H9 (cell line): ENCODE results near the gene HIP1. TPM values are rescaled to one million over a fixed set of nuclear protein-coding genes. Genes with fewer than 3 reads are reported as not detected.
A peak's percentile ranks its signal among the peaks of the same experiment; 100 is the strongest.

Experiments used
- DNase-seq: peaks from one replicate; pipeline ENCODE4 v3.0.0-alpha.2; 2017
- H2AFZ ChIP-seq: one replicate; pipeline ENCODE4 v1.6.1; 2013; ENCODE audit warnings: mild to moderate bottlenecking, low read length, control low read depth, moderate library complexity
- H2AK5ac ChIP-seq: 2 replicates; pipeline ENCODE4 v1.6.1; 2013; ENCODE audit warnings: low read length, control low read depth, mixed read lengths; ENCODE audit not compliant: insufficient read length
- H2BK120ac ChIP-seq: one replicate; pipeline ENCODE4 v1.6.1; 2013; ENCODE audit warnings: low read depth, mild to moderate bottlenecking, low read length, control low read depth, inconsistent platforms; ENCODE audit not compliant: poor library complexity, severe bottlenecking
- H2BK12ac ChIP-seq: 2 replicates; pipeline ENCODE4 v1.6.1; 2013; ENCODE audit warnings: low read length, control low read depth, mixed read lengths, low read depth; ENCODE audit not compliant: insufficient read length
- H2BK15ac ChIP-seq: 2 replicates; pipeline ENCODE4 v1.6.1; 2013; ENCODE audit warnings: low read depth, low read length, control low read depth
- H2BK20ac ChIP-seq: one replicate; pipeline ENCODE4 v1.6.1; 2013; ENCODE audit warnings: low read depth, mild to moderate bottlenecking, low read length, control low read depth, inconsistent platforms; ENCODE audit not compliant: poor library complexity, severe bottlenecking
- H2BK5ac ChIP-seq: 2 replicates; pipeline ENCODE4 v1.6.1; 2013; ENCODE audit warnings: low read length, control low read depth, mixed read lengths; ENCODE audit not compliant: insufficient read length
- H3K14ac ChIP-seq: 2 replicates; pipeline ENCODE4 v1.6.1; 2013; ENCODE audit warnings: low read length, control low read depth; ENCODE audit not compliant: insufficient read depth
- H3K18ac ChIP-seq: 2 replicates; pipeline ENCODE4 v1.6.1; 2013; ENCODE audit warnings: low read depth, mild to moderate bottlenecking, mixed read lengths, low read length, control low read depth; ENCODE audit not compliant: insufficient read length
- H3K23ac ChIP-seq: 2 replicates; pipeline ENCODE4 v1.6.1; 2013; ENCODE audit warnings: low read length, control low read depth, mixed read lengths, low read depth; ENCODE audit not compliant: insufficient read length
- H3K23me2 ChIP-seq: 2 replicates; pipeline ENCODE4 v1.6.1; 2013; ENCODE audit warnings: low read depth, mild to moderate bottlenecking, mixed read lengths, low read length, control low read depth; ENCODE audit not compliant: insufficient read length, poor library complexity, severe bottlenecking
- H3K27ac ChIP-seq: 2 replicates; pipeline ENCODE4 v1.5.1; 2013; ENCODE audit warnings: low read length, control low read depth, mixed read lengths, low read depth; ENCODE audit not compliant: insufficient read length
- H3K27me3 ChIP-seq: 2 replicates; pipeline ENCODE4 v1.6.1; 2013; ENCODE audit warnings: low read length, control low read depth, inconsistent platforms; ENCODE audit not compliant: insufficient read depth
- H3K4ac ChIP-seq: 2 replicates; pipeline ENCODE4 v1.6.1; 2013; ENCODE audit warnings: low read depth, mild to moderate bottlenecking, control low read depth, inconsistent platforms, low read length, moderate library complexity
- H3K4me1 ChIP-seq: 2 replicates; pipeline ENCODE4 v1.6.1; 2013; ENCODE audit warnings: low read length, control low read depth, inconsistent platforms; ENCODE audit not compliant: insufficient read depth
- H3K4me2 ChIP-seq: 2 replicates; pipeline ENCODE4 v1.6.1; 2013; ENCODE audit warnings: low read length, control low read depth, mixed read lengths; ENCODE audit not compliant: insufficient read length, insufficient read depth
- H3K56ac ChIP-seq: 2 replicates; pipeline ENCODE4 v1.6.1; 2013; ENCODE audit warnings: low read depth, mild to moderate bottlenecking, mixed read lengths, low read length, control low read depth; ENCODE audit not compliant: insufficient read length
- H3K79me1 ChIP-seq: 2 replicates; pipeline ENCODE4 v1.6.1; 2013; ENCODE audit warnings: low read depth, mild to moderate bottlenecking, moderate library complexity, low read length, control low read depth, inconsistent platforms; ENCODE audit not compliant: insufficient read depth, poor library complexity, severe bottlenecking
- H3K79me2 ChIP-seq: 2 replicates; pipeline ENCODE4 v1.6.1; 2013; ENCODE audit warnings: low read length, control low read depth, inconsistent platforms; ENCODE audit not compliant: insufficient read depth
- H3K9ac ChIP-seq: 2 replicates; pipeline ENCODE4 v1.6.1; 2013; ENCODE audit warnings: low read length, control low read depth, mixed read lengths; ENCODE audit not compliant: insufficient read length; ENCODE audit errors: extremely low read depth
- H3K9me3 ChIP-seq: one replicate; pipeline ENCODE4 v1.6.1; 2013; ENCODE audit warnings: low read depth, low read length, inconsistent platforms; ENCODE audit not compliant: control insufficient read depth
- H3T11ph ChIP-seq: one replicate; pipeline ENCODE4 v1.6.1; 2013; ENCODE audit warnings: mild to moderate bottlenecking, low read length, control low read depth, inconsistent platforms
- H4K20me1 ChIP-seq: one replicate; pipeline ENCODE4 v1.6.1; 2013; ENCODE audit not compliant: control insufficient read depth, insufficient read length, insufficient read depth
- H4K5ac ChIP-seq: 2 replicates; pipeline ENCODE4 v1.6.1; 2013; ENCODE audit warnings: low read depth, mild to moderate bottlenecking, mixed read lengths, low read length, control low read depth; ENCODE audit not compliant: insufficient read length
- H4K8ac ChIP-seq: replicated peaks from 2 replicates; pipeline ENCODE4 v1.6.1; 2013; ENCODE audit warnings: low read length, control low read depth, mixed read lengths, low read depth; ENCODE audit not compliant: insufficient read length
- H4K91ac ChIP-seq: 2 replicates; pipeline ENCODE4 v1.6.1; 2013; ENCODE audit warnings: low read depth, mild to moderate bottlenecking, moderate library complexity, mixed read lengths, low read length, control low read depth; ENCODE audit not compliant: insufficient read length
- H3K27ac Mint-ChIP-seq, 3 experiments: 2 replicates in 2 of 3; 3 replicates in 1 of 3; pipeline ENCODE4 v1.8.0; 2020 to 2021; ENCODE audit warnings: mixed read lengths in 3 of 3, mild to moderate bottlenecking in 1 of 3, moderate library complexity in 1 of 3
- H3K27me3 Mint-ChIP-seq: 2 replicates; pipeline ENCODE4 v1.8.0; 2021; ENCODE audit warnings: low read depth, mild to moderate bottlenecking, moderate library complexity, mixed read lengths
- H3K36me3 Mint-ChIP-seq, 3 experiments: 2 replicates in 2 of 3; 3 replicates in 1 of 3; pipeline ENCODE4 v1.8.0; 2020 to 2021; ENCODE audit warnings: low read depth in 3 of 3, mixed read lengths in 3 of 3; ENCODE audit not compliant: insufficient read depth in 1 of 3
- H3K4me1 Mint-ChIP-seq, 2 experiments: 2 replicates each; pipeline ENCODE4 v1.8.0; 2020; ENCODE audit warnings: mixed read lengths in 2 of 2
- H3K4me3 Mint-ChIP-seq, 2 experiments: 2 replicates in 1 of 2; 3 replicates in 1 of 2; pipeline ENCODE4 v1.8.0; 2020 to 2021; ENCODE audit warnings: mild to moderate bottlenecking in 2 of 2, mixed read lengths in 2 of 2, moderate library complexity in 1 of 2
- H3K9me3 Mint-ChIP-seq, 2 experiments: 2 replicates in 1 of 2; 3 replicates in 1 of 2; pipeline ENCODE4 v1.8.0; 2020; ENCODE audit warnings: mild to moderate bottlenecking in 2 of 2, mixed read lengths in 2 of 2, moderate library complexity in 1 of 2
- WGBS: extraction: QIAGEN DNeasy Blood & Tissue Kit; methylation state at CpG from one replicate; pipeline ENCODE4 v1.1.7; 2013; ENCODE audit warnings: missing lambda C conversion rate, low lambda C conversion rate, mixed read lengths; ENCODE audit not compliant: insufficient read length; ENCODE audit errors: extremely low coverage; 5-methylcytosine and 5-hydroxymethylcytosine counted together
- total RNA-seq: library from RNA; stranded (reverse); gene quantifications from 2 replicates; pipeline ENCODE4 v1.2.1, GENCODE V29; 2021
- TF ChIP-seq, protein P1 (sequence below): fragments of 200-600 bp; sonication (generic); conservative IDR thresholded peaks from 3 replicates; pipeline ENCODE4 v1.8.0; 2021; ENCODE audit warnings: antibody characterized with exemption, mild to moderate bottlenecking

The HIP1 gene
- total RNA-seq, 1 experiment from 2014 or later, result 87.5 TPM

- H3K36me3 Mint-ChIP-seq, result peaks cover 71 to 77% (median 76%) of the 10 kb centered on the region in 3 experiments
- no peak overlapping the region for H3K56ac ChIP-seq
- peaks cover 23 to 24% of the 10 kb centered on the region in 2 experiments for H3K4me1 Mint-ChIP-seq
- no peak overlapping the region for H2BK5ac ChIP-seq
- peaks cover 8% of the 10 kb centered on the region; the same call in 1 of the 2 replicates for H3K79me2 ChIP-seq
- no peak overlapping the region for H3K23ac ChIP-seq
- H2BK15ac ChIP-seq, result no peak overlapping the region
- H2BK12ac ChIP-seq, result no peak overlapping the region
- WGBS, result no CpG with 5 or more reads among the region's 3 CpGs
- H3K18ac ChIP-seq, result no peak overlapping the region
- TF ChIP-seq, protein P1, sequence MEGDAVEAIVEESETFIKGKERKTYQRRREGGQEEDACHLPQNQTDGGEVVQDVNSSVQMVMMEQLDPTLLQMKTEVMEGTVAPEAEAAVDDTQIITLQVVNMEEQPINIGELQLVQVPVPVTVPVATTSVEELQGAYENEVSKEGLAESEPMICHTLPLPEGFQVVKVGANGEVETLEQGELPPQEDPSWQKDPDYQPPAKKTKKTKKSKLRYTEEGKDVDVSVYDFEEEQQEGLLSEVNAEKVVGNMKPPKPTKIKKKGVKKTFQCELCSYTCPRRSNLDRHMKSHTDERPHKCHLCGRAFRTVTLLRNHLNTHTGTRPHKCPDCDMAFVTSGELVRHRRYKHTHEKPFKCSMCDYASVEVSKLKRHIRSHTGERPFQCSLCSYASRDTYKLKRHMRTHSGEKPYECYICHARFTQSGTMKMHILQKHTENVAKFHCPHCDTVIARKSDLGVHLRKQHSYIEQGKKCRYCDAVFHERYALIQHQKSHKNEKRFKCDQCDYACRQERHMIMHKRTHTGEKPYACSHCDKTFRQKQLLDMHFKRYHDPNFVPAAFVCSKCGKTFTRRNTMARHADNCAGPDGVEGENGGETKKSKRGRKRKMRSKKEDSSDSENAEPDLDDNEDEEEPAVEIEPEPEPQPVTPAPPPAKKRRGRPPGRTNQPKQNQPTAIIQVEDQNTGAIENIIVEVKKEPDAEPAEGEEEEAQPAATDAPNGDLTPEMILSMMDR, result no peak
- DNase-seq, result no peak
- no peak overlapping the region for H3K27ac ChIP-seq
- H2AK5ac ChIP-seq, result no peak overlapping the region
- no peak overlapping the region for H2BK20ac ChIP-seq
- H3T11ph ChIP-seq, result no peak overlapping the region
- peaks cover 7 to 13% of the 10 kb centered on the region in 2 experiments; a peak in 4 of 5 replicates for H3K9me3 Mint-ChIP-seq
- H2BK120ac ChIP-seq, result no peak overlapping the region
- H3K4me3 Mint-ChIP-seq, result no peak overlapping the region
- no peak overlapping the region for H4K91ac ChIP-seq
- no peaks in the 10 kb centered on the region for H3K27me3 ChIP-seq
- H4K20me1 ChIP-seq, result no peaks in the 10 kb centered on the region
- H3K27ac Mint-ChIP-seq, result peak overlapping the region in 2 of 3 experiments; percentile 32; a peak in 1 of 7 replicates
- H4K8ac ChIP-seq, result no peak overlapping the region
- no peak overlapping the region for H2AFZ ChIP-seq
- H3K4me1 ChIP-seq, result no peaks in the 10 kb centered on the region
- H3K4ac ChIP-seq, result no peak overlapping the region
- H3K9ac ChIP-seq, result no peak overlapping the region
- H3K27me3 Mint-ChIP-seq, result no peaks in the 10 kb centered on the region
- H3K14ac ChIP-seq, result no peak overlapping the region
- no peak overlapping the region for H3K4me2 ChIP-seq
- no peak overlapping the region for H4K5ac ChIP-seq
- peaks cover 18% of the 10 kb centered on the region for H3K79me1 ChIP-seq
- no peaks in the 10 kb centered on the region for H3K23me2 ChIP-seq
- H3K9me3 ChIP-seq, result no peaks in the 10 kb centered on the region
These were observed 108.2 kb downstream of the HIP1 start for GRCh38 chr7:75630549-75630948.
